Measurements from ENCODE around the gene ALPP.
"Not testable (repeated sequence)": the region's sequence is repeated elsewhere in the genome, so short reads cannot be mapped to it uniquely, and the experiment has no call there.

The ALPP gene

DNA sequence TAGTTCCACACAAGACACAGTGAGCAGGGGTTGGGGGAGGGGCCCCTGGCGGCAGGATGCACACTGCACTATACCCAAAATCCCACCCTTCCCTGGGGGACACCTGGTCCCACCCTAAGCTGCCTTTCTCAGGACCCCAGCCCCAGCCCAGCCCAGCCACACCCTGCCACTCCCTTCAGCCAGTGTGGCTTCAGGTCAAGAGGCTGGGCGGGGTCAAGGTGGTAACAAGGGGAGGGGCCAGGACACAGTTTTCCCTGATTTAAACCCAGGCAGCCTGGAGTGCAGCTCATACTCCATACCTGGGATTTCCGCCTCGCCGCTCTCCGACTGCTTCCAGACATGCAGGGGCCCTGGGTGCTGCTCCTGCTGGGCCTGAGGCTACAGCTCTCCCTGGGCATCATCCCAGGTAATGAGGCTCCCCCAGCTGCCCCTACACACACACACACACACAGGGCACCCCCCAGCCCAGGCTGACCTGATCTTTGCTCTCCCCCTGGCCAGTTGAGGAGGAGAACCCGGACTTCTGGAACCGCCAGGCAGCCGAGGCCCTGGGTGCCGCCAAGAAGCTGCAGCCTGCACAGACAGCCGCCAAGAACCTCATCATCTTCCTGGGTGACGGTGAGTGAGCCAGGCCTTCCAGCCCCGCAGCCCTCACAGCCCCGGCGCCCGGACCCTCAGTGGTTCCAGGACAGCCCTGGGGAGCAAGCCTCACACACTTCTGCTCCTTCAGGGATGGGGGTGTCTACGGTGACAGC is 28.2 kb downstream of the ALPP start, which contains the start of gene ALPG:
Gene ALPG (plus strand): TSS at position 289 of the 755 bp plus-strand sequence. CDS start 51 bp downstream, at position 340.
- no peak for DNase-seq (ENCODE audit: low spot score)

- not testable (repeated sequence) for DNase-seq (ENCODE audit: low spot score)
Measured at GRCh38 chr2:232407428-232408150, 29.0 kb downstream of the ALPP start.

DNA sequence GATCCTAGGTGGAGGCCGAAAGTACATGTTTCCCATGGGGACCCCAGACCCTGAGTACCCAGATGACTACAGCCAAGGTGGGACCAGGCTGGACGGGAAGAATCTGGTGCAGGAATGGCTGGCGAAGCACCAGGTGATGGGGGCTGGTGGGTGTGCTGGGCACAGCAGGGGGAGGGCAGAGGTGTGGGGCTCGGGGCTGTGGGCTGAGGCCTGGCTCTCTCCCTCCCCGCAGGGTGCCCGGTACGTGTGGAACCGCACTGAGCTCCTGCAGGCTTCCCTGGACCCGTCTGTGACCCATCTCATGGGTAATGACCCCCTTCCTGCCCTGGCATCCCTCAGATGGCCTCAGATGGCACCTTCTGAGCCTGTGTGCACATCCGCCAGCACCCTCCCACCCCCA is 29.7 kb downstream of the ALPP start:
- not testable (repeated sequence) for DNase-seq (ENCODE audit: low spot score)

DNA sequence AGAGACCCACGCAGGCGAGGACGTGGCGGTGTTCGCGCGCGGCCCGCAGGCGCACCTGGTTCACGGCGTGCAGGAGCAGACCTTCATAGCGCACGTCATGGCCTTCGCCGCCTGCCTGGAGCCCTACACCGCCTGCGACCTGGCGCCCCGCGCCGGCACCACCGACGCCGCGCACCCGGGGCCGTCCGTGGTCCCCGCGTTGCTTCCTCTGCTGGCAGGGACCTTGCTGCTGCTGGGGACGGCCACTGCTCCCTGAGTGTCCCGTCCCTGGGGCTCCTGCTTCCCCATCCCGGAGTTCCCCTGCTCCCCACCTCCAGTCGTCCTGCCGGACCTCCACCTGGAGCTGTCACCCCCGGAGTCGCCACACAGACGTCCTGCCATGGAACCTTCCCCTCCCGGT is 31.1 kb downstream of the ALPP start:
- not testable (repeated sequence) for DNase-seq (ENCODE audit: low spot score)

- no peak for DNase-seq (ENCODE audit: low spot score)
Measured at GRCh38 chr2:232410238-232410900, 31.8 kb downstream of the ALPP start.

DNA sequence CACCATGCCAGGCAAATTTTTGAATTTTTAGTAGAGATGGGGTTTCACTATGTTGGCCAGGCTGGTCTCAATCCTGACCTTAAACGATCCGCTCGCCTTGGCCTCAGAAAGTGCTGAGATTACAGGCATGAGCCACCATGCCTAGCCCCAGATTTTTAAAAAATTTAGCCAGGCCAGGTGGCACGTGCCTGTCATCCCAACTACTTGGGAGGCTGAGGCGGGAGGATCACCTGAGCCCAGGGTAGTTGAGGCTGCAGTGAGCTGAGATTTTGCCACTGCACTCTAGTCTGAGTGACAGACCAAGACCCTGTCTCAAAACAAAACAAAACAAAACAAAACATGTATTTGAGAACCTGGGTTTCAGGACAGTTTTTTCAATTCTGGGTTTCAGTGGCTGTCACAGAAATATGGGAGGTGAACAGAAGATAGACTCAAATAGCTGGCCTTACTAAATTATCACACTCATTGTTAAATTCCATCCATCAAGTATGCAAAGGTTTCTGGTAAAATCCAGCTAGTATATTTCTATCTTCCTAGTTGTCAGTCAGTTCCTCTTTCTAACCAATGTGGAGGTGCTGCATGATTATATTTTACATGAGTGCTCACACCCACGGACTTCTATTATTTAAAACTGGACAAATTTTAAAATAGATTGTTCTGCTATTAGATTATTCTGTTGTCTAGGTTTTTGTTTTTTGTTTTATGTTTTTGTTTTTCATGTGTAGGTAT is 33.5 kb downstream of the ALPP start:
- no peak for DNase-seq (ENCODE audit: low spot score)

DNA sequence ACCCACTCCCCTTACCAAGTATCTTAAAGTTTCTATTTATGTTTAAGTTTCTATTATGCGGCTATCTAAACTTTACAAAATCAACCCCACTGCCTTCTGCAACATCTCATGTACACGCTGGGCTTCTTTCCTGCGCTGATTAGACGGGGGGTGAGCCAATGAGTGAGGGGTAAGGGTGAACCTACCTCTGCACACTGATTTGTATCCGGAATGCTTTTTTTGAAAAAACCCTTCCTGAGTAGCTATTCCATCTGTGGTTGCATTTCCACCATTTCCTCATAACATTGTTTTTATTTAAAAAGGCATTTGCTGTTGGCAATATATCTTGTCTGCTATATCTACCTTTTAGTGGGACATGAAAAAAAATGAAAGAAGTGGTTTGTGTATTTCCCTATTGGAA is 34.4 kb downstream of the ALPP start:
- no peak for DNase-seq (ENCODE audit: low spot score)

DNA sequence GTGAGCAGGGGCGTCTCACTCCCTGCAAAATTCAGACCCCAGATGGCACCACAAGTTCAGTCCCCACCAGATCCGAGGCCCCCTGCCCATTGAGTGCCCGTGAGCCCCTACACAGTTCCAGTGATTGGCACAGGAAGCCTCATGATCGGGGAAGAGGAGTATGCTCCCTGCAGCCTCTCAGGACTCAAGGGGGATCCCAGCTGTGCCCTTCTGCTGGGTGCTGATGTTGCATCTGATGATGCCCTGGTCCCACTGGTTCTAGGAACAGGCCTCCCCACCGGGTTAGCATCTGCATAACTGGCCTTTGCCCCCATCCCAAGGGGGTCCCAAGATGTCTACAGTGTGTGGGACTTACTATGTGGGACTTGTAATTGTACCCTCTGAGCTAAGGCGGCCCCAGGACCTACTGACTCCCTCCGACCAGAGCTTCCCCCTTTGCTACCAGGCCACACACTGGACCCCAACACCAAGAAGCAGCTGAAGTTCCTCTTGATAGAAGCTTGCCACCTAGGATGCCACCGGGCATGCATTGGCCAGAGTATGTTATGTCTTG is 36.7 kb downstream of the ALPP start:
- no peak for DNase-seq (ENCODE audit: low spot score)

- peak; percentile 74 for DNase-seq (ENCODE audit: low spot score)
Measured at GRCh38 chr2:232415736-232416520, 37.4 kb downstream of the ALPP start.

DNA sequence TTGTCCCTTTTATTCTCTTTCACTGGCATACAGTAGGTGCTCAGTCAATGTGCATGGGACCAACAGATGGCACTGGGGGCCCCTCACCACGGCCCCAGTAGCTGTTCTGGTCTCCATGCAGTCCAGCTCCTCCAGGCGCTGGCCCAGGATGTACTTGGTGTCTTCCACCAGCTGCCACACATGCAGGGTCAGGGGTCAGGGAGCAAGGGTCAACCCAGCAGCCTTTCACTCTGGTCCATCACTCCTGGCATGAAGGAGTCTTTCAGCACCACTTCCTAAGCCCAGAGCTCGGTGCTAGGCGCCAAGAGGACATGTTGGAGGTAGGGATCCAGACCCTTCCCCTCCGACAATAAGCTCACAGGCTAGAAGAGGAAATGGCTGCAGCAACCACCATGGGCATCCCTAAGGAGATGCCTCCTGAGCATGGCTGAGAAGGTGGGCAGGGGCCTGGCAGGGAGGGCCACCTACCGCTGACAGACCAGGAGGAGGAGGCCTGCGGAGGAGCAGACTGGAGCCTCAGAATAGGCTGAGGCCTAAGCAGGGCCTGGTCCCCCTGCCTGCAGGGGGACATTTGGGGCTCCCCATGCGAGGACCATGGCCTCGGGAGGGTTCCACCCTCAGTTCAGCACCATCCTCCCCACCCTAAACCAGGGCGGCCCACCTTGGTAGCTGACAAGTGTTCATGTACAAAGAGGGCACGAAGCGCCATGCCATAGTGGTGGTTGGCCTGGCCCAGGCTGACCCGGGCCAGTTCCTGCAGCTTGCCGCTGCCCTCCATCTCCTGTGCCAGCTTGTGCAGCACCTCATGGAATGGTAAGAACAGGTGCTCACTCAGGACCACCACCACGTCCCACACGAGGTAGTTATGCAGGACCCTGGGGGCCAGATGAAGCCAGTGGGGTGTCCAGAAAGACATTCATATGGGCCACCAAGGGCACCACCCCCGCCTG is 38.2 kb downstream of the ALPP start:
- no peak for DNase-seq (ENCODE audit: low spot score)

- DNase-seq (ENCODE audit: low spot score) = no peak
Measured at GRCh38 chr2:232417489-232417888, 38.9 kb downstream of the ALPP start.

GRCh38 chr2:232418056-232418455 is 39.5 kb downstream of the ALPP start:
- DNase-seq (ENCODE audit: low spot score) = no peak

GRCh38 chr2:232418466-232419244 is 40.1 kb downstream of the ALPP start:
- DNase-seq (ENCODE audit: low spot score) = peak; percentile 66

DNA sequence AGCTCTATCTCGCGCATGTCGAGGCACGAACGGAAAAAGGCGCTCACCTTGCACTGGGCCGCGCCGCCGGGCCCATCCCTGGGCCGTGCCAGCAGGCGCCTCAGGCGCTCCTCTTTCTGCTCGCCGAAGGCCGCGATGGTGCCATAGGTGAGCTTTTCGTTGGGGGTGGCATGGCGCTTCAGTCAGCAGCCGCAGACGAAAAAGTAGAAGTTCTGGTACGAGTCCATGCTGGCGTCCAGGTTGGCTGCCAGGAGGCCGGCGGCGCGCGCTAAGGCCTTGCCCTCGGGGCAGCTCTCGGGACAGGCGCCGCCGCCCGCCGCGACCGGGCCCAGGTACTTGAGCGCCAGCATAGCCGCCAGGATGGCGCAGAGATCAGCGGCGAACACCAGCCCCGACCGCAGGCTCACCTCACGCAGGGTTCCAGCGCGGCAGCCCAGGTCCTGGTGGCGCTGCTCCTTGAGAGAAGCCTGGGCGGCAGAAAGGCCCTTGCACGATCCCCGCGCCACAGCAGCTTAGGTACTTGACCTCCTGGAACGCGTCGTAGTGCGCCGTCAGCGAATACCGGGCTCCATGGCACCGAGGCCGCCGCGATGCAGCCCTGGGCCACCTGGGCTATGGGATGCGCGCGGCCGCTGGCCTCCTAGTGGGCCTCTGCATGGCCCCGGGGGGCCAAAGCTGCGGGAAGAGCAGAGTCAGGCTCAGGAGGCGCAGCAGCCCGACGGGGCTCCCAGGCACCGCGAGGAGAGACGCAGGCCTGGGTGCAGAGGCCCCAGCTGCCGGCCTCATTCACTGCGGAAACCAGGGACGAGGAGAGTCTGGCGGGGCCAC is 40.9 kb downstream of the ALPP start:
- no peak for DNase-seq (ENCODE audit: low spot score)

DNA sequence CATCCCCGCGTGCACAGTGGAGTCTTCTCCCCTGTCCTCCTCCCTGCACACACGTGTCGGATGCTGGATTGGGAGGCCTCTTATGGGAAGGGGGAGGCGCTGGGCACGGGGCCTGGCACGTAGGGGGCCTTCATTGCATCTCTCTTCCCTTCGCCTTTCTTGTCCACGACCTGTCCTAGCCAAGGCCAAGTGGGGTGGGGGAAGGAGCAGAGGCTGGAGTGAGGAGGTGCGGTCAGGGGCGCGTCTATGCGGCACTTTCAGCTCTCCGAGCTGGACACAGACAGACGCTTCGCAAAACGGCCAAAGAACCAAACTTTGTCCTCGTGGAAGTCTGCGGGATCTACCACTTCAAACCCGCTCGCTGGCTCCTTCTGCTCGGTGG is 41.5 kb downstream of the ALPP start:
- no peak for DNase-seq (ENCODE audit: low spot score)

DNA sequence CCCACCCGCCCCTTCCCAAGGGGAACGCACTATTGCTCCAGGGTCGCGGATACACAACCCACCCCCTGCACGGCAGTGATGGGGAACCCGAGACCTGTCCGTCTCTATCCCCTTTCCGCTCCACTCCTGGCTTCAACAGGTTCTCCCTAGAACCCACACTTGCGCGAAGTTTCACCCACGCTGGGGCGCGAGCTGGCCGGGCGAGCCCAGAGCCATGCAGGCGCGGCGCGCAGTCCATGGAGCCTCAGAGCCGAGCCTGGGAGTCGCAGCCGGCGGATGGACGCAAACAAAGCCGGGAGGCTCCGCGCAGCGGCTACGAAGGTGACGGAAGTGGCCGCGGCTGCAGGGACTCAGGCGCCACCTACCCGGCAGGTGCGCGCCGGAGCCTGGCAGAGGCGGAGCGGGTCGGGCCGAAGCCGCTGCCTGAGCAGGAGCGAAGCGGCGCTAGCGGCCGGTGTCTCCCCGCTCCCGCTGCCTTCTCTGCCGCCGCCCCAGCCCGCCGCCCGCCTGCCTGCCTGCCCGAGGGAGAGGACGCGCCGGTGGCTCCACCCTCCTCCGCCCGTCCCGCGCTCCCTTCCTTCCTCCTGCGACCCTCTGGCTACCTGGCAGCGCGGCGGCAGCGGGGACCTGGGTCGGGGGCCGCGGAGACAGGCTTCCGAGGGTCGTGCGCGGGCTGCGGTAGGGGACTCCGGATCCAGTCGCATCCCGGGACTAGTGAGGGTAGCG is 42.1 kb downstream of the ALPP start:
- peak; percentile 66 for DNase-seq (ENCODE audit: low spot score)

DNA sequence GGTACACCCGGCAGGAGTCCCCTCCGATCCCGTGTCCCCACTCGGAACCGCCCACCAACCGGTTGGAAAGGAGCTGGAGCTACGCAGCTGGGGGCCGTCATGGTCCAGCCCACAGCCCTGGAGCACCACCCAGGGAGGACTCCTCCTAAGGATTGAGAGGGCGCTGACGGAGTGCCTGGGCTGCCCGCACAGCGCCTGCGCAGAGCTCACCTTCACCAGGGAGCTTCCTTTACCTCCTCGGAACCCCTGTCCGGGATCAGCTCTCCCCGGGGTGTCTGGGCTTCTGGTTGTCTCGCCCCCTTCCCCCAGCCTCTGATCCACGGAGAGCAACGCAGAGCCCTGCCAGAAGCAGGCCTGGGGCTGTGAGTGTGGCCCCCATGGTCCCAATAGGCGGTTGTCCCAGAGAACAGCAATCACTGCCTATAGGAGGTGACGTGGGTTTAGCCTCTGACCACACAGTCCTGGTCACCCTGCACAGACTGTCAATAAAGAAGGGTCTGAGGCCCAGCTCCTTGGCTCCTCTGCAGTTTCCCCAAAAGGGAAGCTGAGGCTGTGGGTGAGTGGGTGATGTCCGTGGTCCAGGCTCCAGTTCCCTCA is 42.7 kb downstream of the ALPP start:
- no peak for DNase-seq (ENCODE audit: low spot score)

Data from SW480 (cell line).